ENCODE results near the gene KCNJ5.

Gene KCNJ5

GRCh38 chr11:128874427-128874826 is 16.7 kb upstream of the KCNJ5 start:
- H3K27me3 Mint-ChIP-seq (ENCODE audit: low read depth), result peaks cover 17% of the 10 kb centered on the region
- peaks cover 7% of the 10 kb centered on the region for H3K4me1 Mint-ChIP-seq
- TF ChIP-seq CTCF (IDR thresholded peaks at IDR 0.05; ENCODE audit: unreplicated experiment in 3 of 3), result no peak
- no peak overlapping the region for H3K4me3 Mint-ChIP-seq
- no peaks in the 10 kb centered on the region for H3K9me3 Mint-ChIP-seq
- H3K27ac Mint-ChIP-seq, result no peak overlapping the region
- no peaks in the 10 kb centered on the region for H3K36me3 Mint-ChIP-seq (ENCODE audit: low read depth)

- Mint-ChIP-seq H3K27ac (no peak overlapping the region), H3K27me3 (ENCODE audit: low read depth) (peaks cover 15% of the 10 kb centered on the region), H3K4me3 (no peak overlapping the region), H3K36me3 (ENCODE audit: low read depth) (no peaks in the 10 kb centered on the region), H3K9me3 (no peaks in the 10 kb centered on the region), H3K4me1 (peaks cover 7% of the 10 kb centered on the region)
- TF ChIP-seq CTCF (IDR thresholded peaks at IDR 0.05; ENCODE audit: unreplicated experiment in 3 of 3), result no peak
Observed at GRCh38 chr11:128876133-128876650, 15.0 kb upstream of the KCNJ5 start.

DNA sequence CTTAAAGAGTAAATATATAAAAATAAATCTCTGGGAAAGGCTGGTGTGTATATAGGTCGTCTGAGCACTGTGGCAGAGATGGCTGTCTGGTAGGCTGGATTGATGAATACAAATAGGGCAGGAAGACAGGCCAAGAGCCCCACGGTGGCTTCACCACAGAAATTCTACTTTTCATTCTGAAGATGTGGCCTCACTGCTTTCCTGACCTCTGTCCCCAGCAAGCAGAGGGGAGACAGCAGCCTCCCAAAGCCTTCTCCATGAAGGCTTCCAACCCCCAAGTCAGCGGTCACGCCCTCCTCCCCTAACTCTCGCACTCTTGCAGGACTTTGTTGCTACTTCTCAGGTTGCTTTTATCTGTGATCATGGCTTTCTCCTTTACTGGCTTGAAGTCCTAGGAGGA is 13.4 kb upstream of the KCNJ5 start:
- no peak overlapping the region for H3K27ac Mint-ChIP-seq
- no peak for TF ChIP-seq CTCF (IDR thresholded peaks at IDR 0.05; ENCODE audit: unreplicated experiment in 3 of 3)
- no peak overlapping the region for H3K4me3 Mint-ChIP-seq
- no peaks in the 10 kb centered on the region for H3K9me3 Mint-ChIP-seq
- peaks cover 24% of the 10 kb centered on the region for H3K27me3 Mint-ChIP-seq (ENCODE audit: low read depth)
- H3K36me3 Mint-ChIP-seq (ENCODE audit: low read depth), result no peaks in the 10 kb centered on the region
- H3K4me1 Mint-ChIP-seq, result peaks cover 7% of the 10 kb centered on the region

DNA sequence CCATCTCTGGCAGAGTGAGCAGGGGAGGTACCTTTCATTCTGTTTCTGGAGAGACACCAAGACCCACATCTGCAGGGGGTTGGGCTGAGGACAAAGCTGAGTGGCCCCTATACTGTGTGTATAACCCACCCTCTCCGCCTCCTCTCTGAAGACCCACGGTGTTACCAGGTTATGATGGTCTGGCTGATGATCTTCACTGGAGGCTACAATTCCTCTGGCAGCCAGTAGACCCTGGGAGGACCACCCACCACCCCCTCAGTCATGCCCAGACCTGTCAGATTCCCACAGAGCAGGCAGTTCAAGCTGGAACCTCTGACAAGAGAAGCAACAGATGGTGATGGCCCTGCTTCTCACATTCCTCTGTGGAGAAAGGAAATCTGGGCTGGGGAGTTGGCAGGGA is 12.7 kb upstream of the KCNJ5 start:
- Mint-ChIP-seq H3K27me3 (ENCODE audit: low read depth) (peaks cover 31% of the 10 kb centered on the region), H3K27ac (no peak overlapping the region), H3K4me3 (no peak overlapping the region), H3K36me3 (ENCODE audit: low read depth) (no peaks in the 10 kb centered on the region), H3K9me3 (no peaks in the 10 kb centered on the region), H3K4me1 (peaks cover 7% of the 10 kb centered on the region)
- TF ChIP-seq CTCF (IDR thresholded peaks at IDR 0.05; ENCODE audit: unreplicated experiment in 3 of 3), result no peak

DNA sequence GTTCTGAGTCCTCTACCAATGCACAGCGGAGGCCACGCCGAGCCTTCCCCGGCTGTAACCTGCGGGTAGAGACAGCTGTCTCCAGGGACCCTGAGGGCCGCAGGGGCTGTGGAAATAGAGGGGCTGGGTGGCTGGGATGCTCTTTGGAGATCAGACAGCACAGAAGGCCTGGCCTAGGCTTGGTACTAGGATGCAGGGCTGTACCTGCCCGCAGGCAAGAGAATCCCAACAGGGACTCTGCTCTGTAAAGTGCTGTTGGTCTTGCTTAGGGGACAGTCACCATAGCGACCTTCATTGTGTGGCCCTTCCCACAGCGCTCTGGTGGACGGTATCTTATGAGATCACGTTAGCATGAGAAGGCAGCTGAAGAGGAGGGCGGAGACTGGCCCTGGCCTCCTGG is 11.3 kb upstream of the KCNJ5 start:
- H3K36me3 Mint-ChIP-seq (ENCODE audit: low read depth), result no peaks in the 10 kb centered on the region
- H3K4me3 Mint-ChIP-seq, result no peak overlapping the region
- peaks cover 40% of the 10 kb centered on the region for H3K27me3 Mint-ChIP-seq (ENCODE audit: low read depth)
- no peak for TF ChIP-seq CTCF (IDR thresholded peaks at IDR 0.05; ENCODE audit: unreplicated experiment in 3 of 3)
- H3K9me3 Mint-ChIP-seq, result no peaks in the 10 kb centered on the region
- H3K27ac Mint-ChIP-seq, result no peak overlapping the region
- peaks cover under 1% of the 10 kb centered on the region for H3K4me1 Mint-ChIP-seq

- H3K4me1 Mint-ChIP-seq, result no peaks in the 10 kb centered on the region
- no peaks in the 10 kb centered on the region for H3K9me3 Mint-ChIP-seq
- no peaks in the 10 kb centered on the region for H3K36me3 Mint-ChIP-seq (ENCODE audit: low read depth)
- no peak overlapping the region for H3K27ac Mint-ChIP-seq
- TF ChIP-seq CTCF (IDR thresholded peaks at IDR 0.05; ENCODE audit: unreplicated experiment in 3 of 3), result no peak
- H3K27me3 Mint-ChIP-seq (ENCODE audit: low read depth), result peaks cover 52% of the 10 kb centered on the region
- H3K4me3 Mint-ChIP-seq, result no peak overlapping the region
Observed at GRCh38 chr11:128881221-128881620, 9.9 kb upstream of the KCNJ5 start.
